HepG2 (cell line): ENCODE data around the gene USP34. TPM values are rescaled to one million over a fixed set of nuclear protein-coding genes. Genes with fewer than 3 reads are reported as not detected.
A peak's percentile ranks its signal among the peaks of the same experiment; 100 is the strongest.

ENCODE experiments used
- ATAC-seq: fragments of 200-7000 bp; cut with Tn5 transposase; 3 replicates; pipeline ENCODE4 v1.9.1; 2020; ENCODE audit warnings: mild to moderate bottlenecking, moderate library complexity
- BruUV-seq: library from RNA; stranded (reverse); fragments of 400-500 nt; replicated peaks from 2 replicates; lab custom pipeline; 2021; lab: Mats Ljungman, UMichigan
- CTCF ChIA-PET: fragments of 300-600 bp; formaldehyde crosslinking; extraction: SDS; loops from one replicate; lab custom pipeline; 2021; ENCODE audit warnings: low total read pairs, inconsistent platforms, low intra/inter-chr PET ratio; lab: Yijun Ruan, JAX
- POLR2A ChIA-PET: fragments of 350-600 bp; sonication (Branson Sonifier 250); formaldehyde crosslinking; loops from one replicate; lab custom pipeline; 2020; ENCODE audit warnings: antibody characterized with exemption, inconsistent platforms; lab: Yijun Ruan, JAX
- DNase-seq: peaks from one replicate; pipeline ENCODE4 v3.0.0-alpha.2; 2015; ENCODE audit warnings: low spot score
- FAIRE-seq: peaks from 3 replicates; lab custom pipeline; 2011; peaks lifted over from hg19 to GRCh38; lab: Jason Lieb, UNC
- H2AFZ ChIP-seq: one replicate; pipeline ENCODE4 v1.6.1; 2011; ENCODE audit warnings: low read length, inconsistent platforms
- H3K27ac ChIP-seq: fragments of 300-600 bp; 3 replicates; pipeline ENCODE4 v1.8.0; 2011; ENCODE audit warnings: mixed run types, mild to moderate bottlenecking, mixed read lengths, low read length, inconsistent platforms; ENCODE audit not compliant: insufficient read depth; ENCODE audit errors: extremely low read length
- H3K27me3 ChIP-seq, 2 experiments: fragments of 200-600 bp in 1 of 2; 2 replicates in 1 of 2; 3 replicates in 1 of 2; pipeline versions ENCODE4 v1.6.0 to v1.8.0; 2011; ENCODE audit warnings: low read length in 2 of 2, mild to moderate bottlenecking in 2 of 2, moderate library complexity in 2 of 2, inconsistent platforms in 1 of 2; ENCODE audit not compliant: insufficient read depth in 2 of 2, control insufficient read depth in 1 of 2
- H3K36me3 ChIP-seq, 2 experiments: fragments of 200-600 bp in 1 of 2; replicated peaks in 1 of 2; 2 replicates in 1 of 2; 3 replicates in 1 of 2; pipeline versions ENCODE4 v1.5.1 to v1.8.0; 2011; ENCODE audit warnings: low read length in 2 of 2, inconsistent platforms in 1 of 2; ENCODE audit not compliant: insufficient read depth in 2 of 2, control insufficient read depth in 1 of 2
- H3K4me1 ChIP-seq: 2 replicates; pipeline ENCODE4 v1.5.1; 2012; ENCODE audit warnings: low read length, inconsistent platforms; ENCODE audit not compliant: insufficient read depth
- H3K4me2 ChIP-seq: 2 replicates; pipeline ENCODE4 v1.6.0; 2011; ENCODE audit warnings: low read depth, low read length, inconsistent platforms
- H3K4me3 ChIP-seq, 3 experiments: fragments of 200-600 bp in 1 of 3; sonication (generic), shearing (Covaris generic) in 1 of 3; replicated peaks in 1 of 3; 2 replicates each; pipeline ENCODE4 v1.5.1; 2011 to 2016; ENCODE audit warnings: low read length in 3 of 3, inconsistent platforms in 2 of 3, low read depth in 2 of 3, mild to moderate bottlenecking in 2 of 3, control low read depth in 1 of 3, mixed read lengths in 1 of 3; ENCODE audit not compliant: insufficient read depth in 1 of 3
- H3K79me2 ChIP-seq: one replicate; pipeline ENCODE4 v1.6.1; 2011; ENCODE audit warnings: low read length, inconsistent platforms; ENCODE audit not compliant: insufficient read depth
- H3K9ac ChIP-seq: 2 replicates; pipeline ENCODE4 v1.6.0; 2011; ENCODE audit warnings: mild to moderate bottlenecking, low read depth, low read length, inconsistent platforms; ENCODE audit not compliant: insufficient read depth
- H3K9me3 ChIP-seq: 2 replicates; pipeline ENCODE4 v1.5.1; 2012; ENCODE audit warnings: mild to moderate bottlenecking, low read length
- H4K20me1 ChIP-seq: 2 replicates; pipeline ENCODE4 v1.6.0; 2011; ENCODE audit warnings: inconsistent platforms, mild to moderate bottlenecking, low read length, moderate library complexity; ENCODE audit not compliant: insufficient read depth
- DRAP1 ChIP-seq: IDR thresholded peaks from 2 replicates; pipeline ENCODE4 v1.6.1; 2016; ENCODE audit warnings: missing genetic modification reagents, missing compliant biosample characterization
- HMG20A ChIP-seq: IDR thresholded peaks from 2 replicates; pipeline ENCODE4 v1.6.1; 2016; ENCODE audit warnings: borderline replicate concordance
- HOXA9 ChIP-seq: sonication (generic); formaldehyde crosslinking; IDR thresholded peaks from 2 replicates; pipeline ENCODE4 v1.8.1; 2022; ENCODE audit warnings: missing genetic modification reagents, mild to moderate bottlenecking, moderate library complexity, borderline replicate concordance
- POLR2G ChIP-seq: fragments of 200-400 bp; formaldehyde crosslinking; IDR thresholded peaks from 2 replicates; pipeline ENCODE4 v1.6.1; 2018; ENCODE audit warnings: mild to moderate bottlenecking, low read depth, low read length, moderate library complexity
- RFX3 ChIP-seq: IDR thresholded peaks from 2 replicates; pipeline ENCODE4 v1.6.1; 2016; ENCODE audit warnings: missing biosample characterization, missing genetic modification reagents
- SALL1 ChIP-seq: sonication (generic); formaldehyde crosslinking; IDR thresholded peaks from 2 replicates; pipeline ENCODE4 v1.8.0; 2022; ENCODE audit warnings: mild to moderate bottlenecking, missing genetic modification reagents
- TEAD3 ChIP-seq: optimal IDR thresholded peaks from 2 replicates; pipeline ENCODE3; 2016; ENCODE audit warnings: borderline replicate concordance
- ZBTB3 ChIP-seq: sonication (generic); formaldehyde crosslinking; IDR thresholded peaks from 2 replicates; pipeline ENCODE4 v1.4.0; 2020; ENCODE audit warnings: low read depth, mild to moderate bottlenecking, moderate library complexity, missing genetic modification reagents, borderline replicate concordance
- ZNF432 ChIP-seq: sonication (generic); formaldehyde crosslinking; IDR thresholded peaks from 2 replicates; pipeline ENCODE4 v1.5.0; 2020; ENCODE audit warnings: missing genetic modification reagents, mild to moderate bottlenecking, borderline replicate concordance
- WGBS: methylation state at CpG from one replicate; pipeline ENCODE4 v1.1.6; 2017; ENCODE audit warnings: low lambda C conversion rate; 5-methylcytosine and 5-hydroxymethylcytosine counted together
- in situ Hi-C: cut with HindIII; loops from 2 replicates; pipeline ENCODE4 v1.10.0; 2017; ENCODE audit warnings: low pct_unique_long_range_greater_than_20kb; ENCODE audit not compliant: extremely low pct_ligation_motif_present
- intact Hi-C: fragments of 100-400 bp; cut with micrococcal nuclease; formaldehyde crosslinking; loops from one replicate; pipeline ENCODE4 v1.10.0; 2022; ENCODE audit not compliant: unreplicated experiment
- polyA plus RNA-seq, 8 experiments: library from polyadenylated mRNA; depleted of rRNA in 3 of 8; stranded (reverse) in 7 of 8; unstranded in 1 of 8; fragments of >200 nt; fragmentation: Illumina TruSeq in 4 of 8; extraction: Trizol in 4 of 8; gene quantifications; 2 replicates each; pipeline versions ENCODE4 v1.2.1 to v1.2.3, GENCODE V29; 2011 to 2016; ENCODE audit warnings: low read depth in 4 of 8, missing spikeins in 1 of 8, mixed read lengths in 1 of 8; ENCODE audit not compliant: insufficient read depth in 1 of 8
- total RNA-seq, 5 experiments: library from RNA; depleted of rRNA; stranded (reverse); fragments of >200 nt; fragmentation: Illumina TruSeq; extraction: Trizol; gene quantifications; 2 replicates each; pipeline ENCODE4 v1.2.3, GENCODE V29; 2016; ENCODE audit warnings: low read depth in 1 of 5

USP34 gene
- total and polyA plus RNA-seq, 2 of the 13 experiments (the other 11 are each of a cell fraction or from before 2014, with no cell fraction given): 99.2 to 100 TPM

- TF ChIP-seq RFX3 (CRISPR knock-in tag) (peak; percentile 26; the same call in 1 of the 2 replicates), ZBTB3 (CRISPR knock-in tag) (no peak), HMG20A (CRISPR knock-in tag) (no peak)
- TF ChIP-seq, all 625 proteins: peak for 409
Measured at GRCh38 chr2:61176755-61177726, 293.8 kb downstream of the USP34 start (continued).

- Histone ChIP-seq H3K79me2 (peaks cover 25% of the 10 kb centered on the region), H3K4me1 (peaks cover 43% of the 10 kb centered on the region), H3K9ac (no peak overlapping the region), H3K36me3 (peaks cover 0 to 7% of the 10 kb centered on the region in 2 experiments; a peak in 3 of 5 replicates), H3K4me3 (peak overlapping the region in 1 of 3 experiments; percentile 24; a peak in 2 of 6 replicates), H2AFZ (peak overlapping the region; percentile 44), H3K4me2 (peak overlapping the region; percentile 55), H4K20me1 (no peaks in the 10 kb centered on the region), H3K9me3 (no peaks in the 10 kb centered on the region), H3K27me3 (no peaks in the 10 kb centered on the region), H3K27ac (no peak overlapping the region)
- ChIA-PET CTCF (no interaction called here), POLR2A (interaction anchor here (1.5 kb wide), 1 partner anchor 11 kb away, joined by 4 read pairs; no protein-coding TSS in a partner anchor)
- TF ChIP-seq SALL1 (CRISPR knock-in tag) (peak; percentile 11; the same call in 1 of the 2 replicates), TEAD3 (CRISPR knock-in tag) (no peak), HOXA9 (no peak), DRAP1 (CRISPR knock-in tag) (no peak), ZNF432 (CRISPR knock-in tag) (no peak), POLR2G (no peak)
- BruUV-seq: no TSS peak
- DNase-seq: no peak
- in situ Hi-C loops: no loop called here
- FAIRE-seq: no peak
- intact Hi-C loops: no loop called here
- no peak for ATAC-seq
- WGBS: 32% methylated on average over 8 of the region's 8 CpGs
Measured at GRCh38 chr2:61175036-61175435, 295.9 kb downstream of the USP34 start.
